K562 (cell line): ENCODE measurements around the gene GLB1L. TPM values are rescaled to one million over a fixed set of nuclear protein-coding genes. Genes with fewer than 3 reads are reported as not detected.

Experiments
- BRD4 ChIP-seq: fragments of 200-600 bp; sonication (generic); IDR thresholded peaks from 2 replicates; pipeline ENCODE4 v1.6.1; 2017; ENCODE audit warnings: inconsistent platforms
- E2F5 ChIP-seq: sonication (generic); formaldehyde crosslinking; IDR thresholded peaks from 2 replicates; pipeline ENCODE4 v1.8.0; 2022; ENCODE audit warnings: mild to moderate bottlenecking, missing genetic modification reagents
- EP300 ChIP-seq: IDR thresholded peaks from 2 replicates; pipeline ENCODE4 v1.6.1; 2012; ENCODE audit warnings: low read length, improper control_type of control experiment
- FOXJ3 ChIP-seq: sonication (generic); formaldehyde crosslinking; IDR thresholded peaks from 2 replicates; pipeline ENCODE4 v1.4.0; 2020; ENCODE audit warnings: mild to moderate bottlenecking, missing genetic modification reagents
- HDGF ChIP-seq: fragments of 450-650 bp; IDR thresholded peaks from 2 replicates; pipeline ENCODE4 v1.6.1; 2016
- ILK ChIP-seq: fragments of 450-650 bp; IDR thresholded peaks from 2 replicates; pipeline ENCODE4 v1.6.1; 2016; ENCODE audit warnings: missing genetic modification characterization, low read depth, mild to moderate bottlenecking, missing compliant biosample characterization, moderate library complexity, borderline replicate concordance
- LCOR ChIP-seq: sonication (generic); formaldehyde crosslinking; IDR thresholded peaks from 2 replicates; pipeline ENCODE4 v1.8.0; 2022; ENCODE audit warnings: mild to moderate bottlenecking, missing genetic modification reagents
- MYBL2 ChIP-seq, 2 experiments: fragments of 450-650 bp in 1 of 2; sonication (generic) in 1 of 2; formaldehyde crosslinking in 1 of 2; IDR thresholded peaks; 2 replicates each; pipeline versions ENCODE4 v1.6.1 to v1.8.1; 2017 to 2022; ENCODE audit warnings: borderline replicate concordance in 1 of 2, inconsistent platforms in 1 of 2, low read depth in 1 of 2, mild to moderate bottlenecking in 1 of 2, missing genetic modification reagents in 1 of 2, moderate library complexity in 1 of 2
- PCBP2 ChIP-seq: fragments of 200-400 bp; formaldehyde crosslinking; IDR thresholded peaks from 2 replicates; pipeline ENCODE4 v1.6.1; 2018; ENCODE audit warnings: low read length, low read depth, mild to moderate bottlenecking, moderate library complexity; ENCODE audit not compliant: poor library complexity, severe bottlenecking
- SRF ChIP-seq, 2 experiments: fragments of 250-450, 450-650 bp in 1 of 2; sonication (Bioruptor Pico) in 1 of 2; sonication (generic) in 1 of 2; formaldehyde crosslinking; IDR thresholded peaks; 2 replicates each; pipeline versions ENCODE4 v1.5.0 to v1.5.1; 2020 to 2022; ENCODE audit warnings: mild to moderate bottlenecking in 1 of 2, missing genetic modification reagents in 1 of 2
- SUPT5H ChIP-seq: fragments of 450-650 bp; IDR thresholded peaks from 2 replicates; pipeline ENCODE4 v1.6.1; 2016
- TSC22D4 ChIP-seq: fragments of 450-650 bp; IDR thresholded peaks from 2 replicates; pipeline ENCODE4 v1.6.1; 2016; ENCODE audit warnings: missing genetic modification characterization, missing biosample characterization, control low read depth
- ZFPM2 ChIP-seq: fragments of 250-450 bp; sonication (Bioruptor Pico); IDR thresholded peaks from 2 replicates; pipeline ENCODE4 v1.5.1; 2022; ENCODE audit warnings: mild to moderate bottlenecking
- ZNF212 ChIP-seq: fragments of 450-650 bp; formaldehyde crosslinking; IDR thresholded peaks from 2 replicates; pipeline ENCODE4 v1.4.0; 2020; ENCODE audit warnings: mild to moderate bottlenecking
- ZNF274 ChIP-seq: IDR thresholded peaks from 2 replicates; pipeline ENCODE4 v1.6.1; 2011; ENCODE audit warnings: low read depth, mild to moderate bottlenecking, low read length, moderate library complexity, borderline replicate concordance
- ZNF41 ChIP-seq: fragments of 250-450 bp; sonication (Bioruptor Pico); conservative IDR thresholded peaks from 2 replicates; pipeline ENCODE4 v1.4.0; 2020; ENCODE audit warnings: mild to moderate bottlenecking
- ZNF444 ChIP-seq: fragments of 250-450 bp; sonication (Bioruptor Pico); IDR thresholded peaks from 2 replicates; pipeline ENCODE4 v1.4.0; 2020; ENCODE audit warnings: mild to moderate bottlenecking, moderate library complexity
- ZNF507 ChIP-seq: conservative IDR thresholded peaks from 2 replicates; pipeline ENCODE4 v1.6.1; 2017; ENCODE audit warnings: missing genetic modification characterization, missing compliant biosample characterization
- polyA plus RNA-seq, 8 experiments: library from polyadenylated mRNA; depleted of rRNA in 4 of 8; stranded (reverse) in 5 of 8; unstranded in 3 of 8; fragments of >200 nt; fragmentation: Nextera tagmentation in 2 of 8; fragmentation: Illumina TruSeq in 1 of 8; extraction: Ambion mirVana in 2 of 8; extraction: Trizol in 1 of 8; gene quantifications; 2 replicates each; pipeline versions ENCODE4 v1.2.1 to v1.2.3, GENCODE V29; 2011 to 2014; ENCODE audit warnings: inconsistent platforms in 1 of 8, missing spikeins in 1 of 8
- total RNA-seq, 7 experiments: library from RNA; depleted of rRNA in 6 of 7; stranded (reverse); fragments of >200 nt in 6 of 7; fragmentation: Illumina TruSeq in 2 of 7; extraction: Trizol in 2 of 7; gene quantifications; 2 replicates each; pipeline versions ENCODE4 v1.2.1 to v1.2.3, GENCODE V29; 2011 to 2021; ENCODE audit warnings: low replicate concordance in 1 of 7
- TF ChIP-seq, protein P1 (sequence below): IDR thresholded peaks from 2 replicates; pipeline ENCODE4 v1.6.1; 2011; ENCODE audit warnings: borderline replicate concordance, low read depth, mild to moderate bottlenecking, moderate library complexity, low read length; ENCODE audit not compliant: insufficient read depth, poor library complexity, severe bottlenecking
- TF ChIP-seq, protein P2 (sequence below): fragments of 250-450 bp; sonication (Bioruptor Pico); IDR thresholded peaks from 2 replicates; pipeline ENCODE4 v1.8.0; 2021; ENCODE audit warnings: mild to moderate bottlenecking, moderate library complexity
- TF ChIP-seq, protein P3 (sequence below): IDR thresholded peaks from 2 replicates; pipeline ENCODE4 v1.6.1; 2012; ENCODE audit warnings: low read depth, low read length, improper control_type of control experiment, borderline replicate concordance

The GLB1L gene
- total and polyA plus RNA-seq, 9 of the 15 experiments (the other 6 are each of a cell fraction or from before 2014, with no cell fraction given), result 0.42 to 2.9 (median 2.5) TPM

- TF ChIP-seq E2F5 (CRISPR knock-in tag), result no peak
- 0 out of 2 replicates have a peak, but pooled peaks have one; percentile 12 for TF ChIP-seq LCOR
- TF ChIP-seq MYBL2 (IDR thresholded peaks at IDR 0.05; ENCODE audit: low read depth), result no peak; the same call in 1 of the 2 replicates
- TF ChIP-seq MYBL2 (CRISPR knock-in tag; IDR thresholded peaks at IDR 0.05; ENCODE audit: borderline replicate concordance), result no peak
- TF ChIP-seq SUPT5H, result peak; percentile 91
- TF ChIP-seq EP300, result peak; percentile 36; the same call in 1 of the 2 replicates
- no peak for TF ChIP-seq TSC22D4 (tag)
- no peak for TF ChIP-seq ZNF444 (CRISPR knock-in tag)
- TF ChIP-seq PCBP2, result no peak
- TF ChIP-seq, protein P1, sequence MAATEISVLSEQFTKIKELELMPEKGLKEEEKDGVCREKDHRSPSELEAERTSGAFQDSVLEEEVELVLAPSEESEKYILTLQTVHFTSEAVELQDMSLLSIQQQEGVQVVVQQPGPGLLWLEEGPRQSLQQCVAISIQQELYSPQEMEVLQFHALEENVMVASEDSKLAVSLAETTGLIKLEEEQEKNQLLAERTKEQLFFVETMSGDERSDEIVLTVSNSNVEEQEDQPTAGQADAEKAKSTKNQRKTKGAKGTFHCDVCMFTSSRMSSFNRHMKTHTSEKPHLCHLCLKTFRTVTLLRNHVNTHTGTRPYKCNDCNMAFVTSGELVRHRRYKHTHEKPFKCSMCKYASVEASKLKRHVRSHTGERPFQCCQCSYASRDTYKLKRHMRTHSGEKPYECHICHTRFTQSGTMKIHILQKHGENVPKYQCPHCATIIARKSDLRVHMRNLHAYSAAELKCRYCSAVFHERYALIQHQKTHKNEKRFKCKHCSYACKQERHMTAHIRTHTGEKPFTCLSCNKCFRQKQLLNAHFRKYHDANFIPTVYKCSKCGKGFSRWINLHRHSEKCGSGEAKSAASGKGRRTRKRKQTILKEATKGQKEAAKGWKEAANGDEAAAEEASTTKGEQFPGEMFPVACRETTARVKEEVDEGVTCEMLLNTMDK, result no peak
- no peak for TF ChIP-seq ZNF212 (CRISPR knock-in tag)
- TF ChIP-seq ILK (tag), result no peak
- no peak for TF ChIP-seq BRD4
- TF ChIP-seq, protein P2, sequence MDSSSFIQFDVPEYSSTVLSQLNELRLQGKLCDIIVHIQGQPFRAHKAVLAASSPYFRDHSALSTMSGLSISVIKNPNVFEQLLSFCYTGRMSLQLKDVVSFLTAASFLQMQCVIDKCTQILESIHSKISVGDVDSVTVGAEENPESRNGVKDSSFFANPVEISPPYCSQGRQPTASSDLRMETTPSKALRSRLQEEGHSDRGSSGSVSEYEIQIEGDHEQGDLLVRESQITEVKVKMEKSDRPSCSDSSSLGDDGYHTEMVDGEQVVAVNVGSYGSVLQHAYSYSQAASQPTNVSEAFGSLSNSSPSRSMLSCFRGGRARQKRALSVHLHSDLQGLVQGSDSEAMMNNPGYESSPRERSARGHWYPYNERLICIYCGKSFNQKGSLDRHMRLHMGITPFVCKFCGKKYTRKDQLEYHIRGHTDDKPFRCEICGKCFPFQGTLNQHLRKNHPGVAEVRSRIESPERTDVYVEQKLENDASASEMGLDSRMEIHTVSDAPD (CRISPR knock-in tag), result no peak
- TF ChIP-seq HDGF, result no peak
- no peak for TF ChIP-seq ZNF274
- no peak for TF ChIP-seq ZFPM2
- TF ChIP-seq ZNF41 (CRISPR knock-in tag), result no peak
- TF ChIP-seq ZNF507 (tag), result no peak
- TF ChIP-seq FOXJ3 (CRISPR knock-in tag), result no peak
- TF ChIP-seq, protein P3, sequence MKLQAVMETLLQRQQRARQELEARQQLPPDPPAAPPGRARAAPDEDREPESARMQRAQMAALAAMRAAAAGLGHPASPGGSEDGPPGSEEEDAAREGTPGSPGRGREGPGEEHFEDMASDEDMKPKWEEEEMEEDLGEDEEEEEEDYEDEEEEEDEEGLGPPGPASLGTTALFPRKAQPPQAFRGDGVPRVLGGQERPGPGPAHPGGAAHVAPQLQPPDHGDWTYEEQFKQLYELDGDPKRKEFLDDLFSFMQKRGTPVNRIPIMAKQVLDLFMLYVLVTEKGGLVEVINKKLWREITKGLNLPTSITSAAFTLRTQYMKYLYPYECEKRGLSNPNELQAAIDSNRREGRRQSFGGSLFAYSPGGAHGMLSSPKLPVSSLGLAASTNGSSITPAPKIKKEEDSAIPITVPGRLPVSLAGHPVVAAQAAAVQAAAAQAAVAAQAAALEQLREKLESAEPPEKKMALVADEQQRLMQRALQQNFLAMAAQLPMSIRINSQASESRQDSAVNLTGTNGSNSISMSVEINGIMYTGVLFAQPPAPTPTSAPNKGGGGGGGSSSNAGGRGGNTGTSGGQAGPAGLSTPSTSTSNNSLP, result no peak
- TF ChIP-seq SRF (CRISPR knock-in tag; IDR thresholded peaks at IDR 0.05), result peak in 1 of 2 experiments; percentile 94; a peak in 2 of 4 replicates
These were observed at the start of gene GLB1L, which contains the start of gene STK16 (continued) for GRCh38 chr2:219245148-219245898.
